GM19351 (cell line): ENCODE measurements around the gene ZNF563.

Experiments
- ATAC-seq: cut with Tn5 transposase; IDR thresholded peaks from one replicate; pipeline ENCODE4 v1.9.1; 2021; ENCODE audit warnings: mild to moderate bottlenecking, moderate library complexity; ENCODE audit not compliant: unreplicated experiment

Gene ZNF563

GRCh38 chr19:12295191-12295590 lies 38.2 kb downstream of the ZNF563 start:
- ATAC-seq = peak; percentile 23

GRCh38 chr19:12294249-12295158 lies 38.9 kb downstream of the ZNF563 start, which contains the start of gene ZNF44:
Gene ZNF44, minus strand, starts transcription at chr19:12294883. Its CDS starts 189 bp downstream, at chr19:12294694.
- peak; percentile 93 for ATAC-seq

- ATAC-seq = no peak
Observed at GRCh38 chr19:12293777-12294248, 39.6 kb downstream of the ZNF563 start.

- no peak for ATAC-seq
Observed at GRCh38 chr19:12289790-12290065, 43.7 kb downstream of the ZNF563 start.

- no peak for ATAC-seq
Observed at GRCh38 chr19:12287958-12288500, 45.4 kb downstream of the ZNF563 start.

- ATAC-seq = no peak
Observed at GRCh38 chr19:12284631-12285030, 48.8 kb downstream of the ZNF563 start.

- no peak for ATAC-seq
Observed at GRCh38 chr19:12284226-12284625, 49.2 kb downstream of the ZNF563 start.

- ATAC-seq = no peak
Observed at GRCh38 chr19:12278713-12279112, 54.7 kb downstream of the ZNF563 start.

- no peak for ATAC-seq
Observed at GRCh38 chr19:12272980-12273901, 60.2 kb downstream of the ZNF563 start.

GRCh38 chr19:12272386-12272785 lies 61.0 kb downstream of the ZNF563 start:
- no peak for ATAC-seq

- no peak for ATAC-seq
Observed at GRCh38 chr19:12270854-12271253, 62.6 kb downstream of the ZNF563 start.
